ENCODE measurements around the gene MAP2K3.

The MAP2K3 gene

GRCh38 chr17:21283482-21284318 lies 811 bp upstream of the MAP2K3 start:
- peak; percentile 76 for DNase-seq

GRCh38 chr17:21285164-21286065 lies 904 bp downstream of the MAP2K3 start:
- DNase-seq: peak; percentile 67

- DNase-seq: peak; percentile 95
Measured at GRCh38 chr17:21286066-21286770, 1.7 kb downstream of the MAP2K3 start.

DNA sequence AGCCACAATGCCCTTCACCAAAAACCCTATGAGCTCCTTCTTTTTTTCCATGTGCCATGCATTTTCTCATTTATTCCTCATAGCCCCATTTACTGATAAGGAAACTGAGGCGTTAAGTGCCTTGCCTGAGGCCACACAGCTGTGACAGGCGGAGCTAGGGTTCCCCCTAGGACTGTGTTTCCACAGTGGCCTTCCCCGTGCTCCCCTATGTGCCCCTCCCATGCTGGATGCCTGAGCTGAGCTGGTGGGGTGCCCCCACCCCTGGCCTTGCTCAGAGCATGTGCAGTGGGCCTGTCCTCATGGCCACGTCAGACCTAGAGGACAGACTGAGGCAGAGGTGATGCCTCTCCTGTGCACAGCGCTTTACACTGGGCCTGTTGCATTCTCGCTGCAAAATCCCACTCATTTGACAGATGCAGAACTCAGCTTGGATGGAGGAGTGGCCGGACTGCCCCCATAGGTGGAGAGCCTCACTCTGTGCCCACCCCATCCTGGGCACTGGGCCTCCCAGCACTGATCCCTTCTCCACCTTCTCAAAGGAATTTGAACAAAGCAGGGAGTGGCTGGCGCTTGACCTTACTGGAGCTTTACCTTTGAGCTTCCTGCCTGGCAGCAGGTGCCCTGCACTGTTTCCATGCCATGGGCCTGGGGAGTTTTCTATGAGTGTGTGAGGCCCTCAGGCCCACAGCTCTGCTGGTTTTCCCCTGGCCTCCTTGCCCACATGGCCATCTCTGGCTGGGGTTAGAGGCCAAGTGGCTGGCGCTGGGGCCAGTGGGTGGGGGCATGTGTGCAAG lies 2.6 kb downstream of the MAP2K3 start:
- DNase-seq: peak; percentile 74

DNA sequence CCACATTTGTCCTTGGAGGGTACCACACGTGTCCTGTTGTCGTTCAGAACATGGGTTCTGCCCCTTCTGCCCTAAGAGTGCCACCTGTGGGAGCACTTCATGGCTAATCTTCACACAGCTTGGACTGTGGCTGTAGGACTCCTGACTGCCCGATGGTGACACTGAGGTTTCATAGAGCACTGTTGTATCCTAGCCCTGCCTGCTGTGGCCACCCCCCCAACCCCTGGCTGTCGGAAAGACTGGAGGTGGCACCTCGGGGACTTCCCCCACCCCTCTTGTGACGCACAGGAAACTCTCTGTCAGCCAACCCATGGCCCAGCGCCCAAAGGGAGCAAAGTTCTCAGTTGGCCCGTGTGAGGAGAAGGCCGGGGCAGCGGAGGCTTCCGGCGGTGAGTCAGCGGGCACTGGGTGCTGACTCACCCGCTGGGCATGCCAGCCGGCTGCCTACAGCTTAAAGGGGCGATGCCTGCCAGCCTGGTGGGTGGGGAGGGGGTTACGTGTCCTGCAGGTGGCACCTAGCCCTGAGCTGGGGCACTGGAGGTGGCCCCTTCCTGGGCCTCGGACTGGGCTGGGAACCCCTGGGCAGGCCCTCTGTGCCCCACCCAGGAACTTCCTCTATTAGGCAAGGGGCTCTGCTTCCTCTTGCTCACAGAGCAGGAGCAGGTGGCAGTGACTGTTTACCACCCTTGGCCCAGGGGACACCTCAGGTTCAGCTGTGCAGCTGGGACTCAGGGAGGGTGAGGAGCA lies 3.4 kb downstream of the MAP2K3 start:
- DNase-seq: peak; percentile 97

DNA sequence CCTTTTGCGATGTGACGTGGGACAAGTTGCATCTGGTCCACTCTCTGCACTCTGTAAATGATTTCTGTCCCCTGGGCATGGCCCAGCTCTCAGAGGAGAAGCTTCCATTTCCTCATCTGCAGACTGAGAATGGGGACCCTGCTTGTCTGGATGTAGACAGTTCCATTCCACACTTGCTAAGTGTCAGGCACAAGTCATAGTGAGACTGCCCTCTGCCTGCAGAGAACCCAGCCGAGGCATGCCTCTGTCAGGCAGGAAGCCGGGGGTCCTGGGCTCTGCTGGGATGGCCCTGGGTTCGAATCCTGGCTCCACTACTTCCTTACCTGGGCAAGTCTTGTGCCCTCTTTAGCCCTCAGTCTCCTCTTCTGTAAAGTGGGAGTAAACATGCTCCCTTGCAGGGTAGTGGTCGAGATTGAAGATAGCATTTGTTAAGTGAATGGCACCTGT lies 4.1 kb downstream of the MAP2K3 start:
- DNase-seq: peak; percentile 77

- no peak for DNase-seq
Measured at GRCh38 chr17:21289175-21289901, 4.8 kb downstream of the MAP2K3 start.

GRCh38 chr17:21289902-21290571 lies 5.5 kb downstream of the MAP2K3 start:
- DNase-seq: no peak

DNA sequence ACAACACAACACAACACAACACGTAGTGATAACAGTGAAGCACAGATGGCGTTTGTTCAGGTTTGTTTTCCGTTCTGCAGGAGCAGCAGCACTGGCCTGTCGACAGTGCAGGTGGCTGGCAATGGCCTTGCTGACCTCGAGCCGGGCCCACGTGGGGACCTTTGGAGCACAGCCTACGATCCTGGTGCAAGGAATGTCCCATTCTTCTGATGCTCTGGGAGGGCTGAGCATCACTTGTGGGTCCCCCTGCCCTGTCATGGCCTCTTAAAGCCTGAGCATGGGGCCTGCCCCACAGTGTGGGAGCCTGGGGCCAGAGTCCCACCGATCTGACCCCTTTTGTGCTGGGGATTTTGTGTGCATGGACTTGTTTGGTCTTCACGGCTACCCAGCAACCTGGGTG lies 6.8 kb downstream of the MAP2K3 start:
- no peak for DNase-seq

DNA sequence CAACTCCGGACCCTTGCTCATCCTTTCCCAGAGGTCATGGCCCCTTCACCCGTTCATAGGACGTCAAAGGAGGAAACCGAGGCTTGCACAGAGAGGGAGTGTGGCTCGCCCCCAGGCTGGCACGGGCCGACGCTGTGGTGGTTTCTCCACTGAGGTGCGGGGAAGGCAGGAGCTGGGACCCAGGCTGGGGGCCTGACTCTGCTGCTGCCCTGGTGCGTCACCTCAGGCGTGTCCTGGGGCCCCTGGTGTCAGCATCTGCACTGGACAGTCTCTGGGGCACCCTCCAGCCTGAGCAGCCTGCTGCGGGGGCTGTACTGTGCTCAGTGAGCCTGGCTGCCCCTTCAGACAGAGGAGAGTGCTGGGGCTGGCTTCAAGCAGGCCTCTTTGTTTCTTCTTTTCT lies 7.4 kb downstream of the MAP2K3 start:
- no peak for DNase-seq

DNA sequence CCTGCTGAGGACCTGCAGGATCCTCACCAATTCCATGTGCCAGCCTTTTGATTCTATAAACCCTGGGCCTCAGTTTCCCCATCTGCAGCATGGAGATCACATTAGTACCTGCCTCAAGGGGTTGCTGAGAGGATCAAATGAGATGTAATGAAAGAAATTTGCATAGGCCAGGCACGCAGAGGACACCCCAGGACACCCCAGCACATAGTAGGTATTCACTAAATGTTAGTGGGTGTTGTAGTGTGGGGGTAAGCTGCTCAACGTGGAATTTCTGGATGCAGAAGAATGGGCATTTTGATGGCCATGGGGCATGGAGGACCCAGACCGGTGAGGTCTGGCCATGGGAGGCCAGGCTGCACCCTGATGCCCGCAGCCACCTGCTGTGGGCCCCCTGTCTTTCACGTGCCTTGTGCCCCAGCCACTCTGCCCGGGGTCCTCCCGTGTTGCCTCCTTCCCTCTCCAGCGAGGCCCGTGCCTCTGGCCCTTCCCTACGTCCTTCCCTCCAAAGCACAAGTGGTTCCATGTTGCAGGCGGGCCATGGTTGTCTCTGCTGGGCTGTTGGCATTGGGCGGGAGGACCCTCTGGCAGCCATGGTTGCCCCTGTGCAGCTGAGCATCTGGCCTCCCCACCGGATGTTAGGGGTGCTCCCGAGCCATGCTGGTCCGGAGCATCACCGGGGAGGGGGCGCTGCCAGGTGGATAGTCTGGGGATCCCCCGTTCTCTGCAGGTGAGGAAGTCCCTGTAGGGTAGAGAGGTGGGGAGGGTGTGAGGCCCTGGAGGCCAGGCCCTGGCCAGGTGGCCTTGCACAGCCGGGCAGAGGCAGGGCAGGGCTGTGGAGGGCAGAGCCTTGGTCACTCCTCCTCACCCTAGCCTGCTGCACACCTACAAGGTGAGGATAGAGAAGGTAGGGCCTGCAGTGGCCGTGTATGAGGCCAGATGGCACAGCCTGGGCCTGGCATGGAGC lies 8.6 kb downstream of the MAP2K3 start:
- DNase-seq: no peak

DNA sequence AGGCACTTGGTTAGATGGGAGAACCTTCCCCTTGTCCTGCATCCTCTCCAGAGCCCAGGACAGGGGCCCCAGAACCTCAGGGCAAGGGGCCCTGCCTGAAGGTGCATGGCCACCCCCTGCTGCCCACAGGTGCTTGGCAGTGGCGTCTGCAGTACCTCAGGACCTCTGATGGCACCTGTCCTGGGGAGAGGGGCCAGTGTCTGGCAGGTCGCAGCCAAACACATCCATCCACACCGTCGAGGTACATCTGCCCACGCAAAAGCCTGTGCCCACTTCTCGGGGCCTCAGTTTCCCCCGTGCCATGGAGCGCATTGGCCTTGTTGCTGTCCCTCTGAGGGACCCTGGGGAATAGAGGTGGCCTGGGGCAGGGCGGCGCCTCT lies 9.3 kb downstream of the MAP2K3 start:
- DNase-seq: no peak

DNA sequence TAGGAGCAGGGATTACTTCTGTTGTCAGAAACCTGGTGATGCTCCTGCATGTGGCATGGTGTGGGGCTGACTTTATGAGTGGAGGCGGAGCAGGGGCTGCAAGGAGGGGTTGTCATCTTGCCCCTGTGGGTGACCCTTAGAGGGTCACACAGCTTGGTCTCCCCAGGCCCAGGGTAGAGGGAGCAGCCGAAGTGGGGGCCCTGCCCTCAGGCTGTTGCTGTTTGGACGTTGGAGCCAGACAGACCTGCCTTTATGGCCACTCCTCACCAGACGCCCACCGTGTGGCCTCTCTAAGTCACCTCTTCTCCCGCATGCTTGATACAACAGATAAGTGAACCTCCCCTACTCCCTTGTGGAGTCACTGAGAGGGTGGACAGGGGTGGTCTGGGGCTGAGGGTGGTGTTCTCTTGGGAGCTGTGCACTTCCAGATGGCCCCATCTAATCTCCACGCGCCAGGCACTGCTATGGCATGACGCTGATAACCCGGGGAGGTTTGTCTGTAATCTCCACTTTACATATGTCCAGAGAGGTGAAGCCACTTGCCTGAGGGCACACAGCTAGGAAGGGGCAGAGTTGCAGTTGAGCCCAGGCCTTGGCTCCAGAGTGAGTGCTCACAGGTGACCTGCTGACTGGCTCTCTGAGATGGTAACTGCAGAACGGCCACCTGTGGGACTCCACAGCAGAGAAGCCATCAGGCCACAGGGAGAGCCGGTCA lies 10.0 kb downstream of the MAP2K3 start:
- DNase-seq: no peak

- peak; percentile 49 for DNase-seq
Measured at GRCh38 chr17:21295036-21295952, 10.8 kb downstream of the MAP2K3 start.

GRCh38 chr17:21296097-21297025 lies 11.8 kb downstream of the MAP2K3 start:
- DNase-seq: no peak

DNA sequence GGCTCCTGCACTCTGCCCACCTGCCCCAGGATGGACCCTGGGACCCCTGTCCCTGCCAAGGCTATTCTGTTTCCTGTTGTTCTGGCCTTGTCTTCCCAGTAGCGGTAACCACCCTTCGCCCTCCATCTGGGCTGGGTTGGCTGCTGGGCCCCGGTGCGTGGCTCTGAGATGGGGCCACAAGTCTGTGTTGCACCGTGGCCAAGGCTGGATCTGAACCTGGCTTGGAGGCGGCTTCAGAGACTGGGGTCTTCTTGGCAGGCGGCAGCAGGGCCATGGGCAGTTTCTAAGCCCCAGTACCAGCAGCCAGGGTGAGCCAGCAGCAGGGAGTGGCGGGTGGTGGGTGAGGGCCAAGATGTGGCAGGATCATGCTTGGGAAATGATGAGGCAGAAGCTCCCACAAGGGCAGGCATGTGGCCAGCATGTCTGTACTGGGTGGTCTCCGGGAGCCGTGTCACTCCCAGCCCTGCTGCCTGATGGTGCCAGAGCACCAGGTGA lies 12.6 kb downstream of the MAP2K3 start:
- no peak for DNase-seq
